SH-SY5Y (cell line): ENCODE data around the gene MIEF1.

Experiments used
- GATA2 ChIP-seq: IDR thresholded peaks from 2 replicates; pipeline ENCODE4 v1.6.1; 2011; ENCODE audit warnings: mild to moderate bottlenecking, low read depth, low read length
- GATA3 ChIP-seq: IDR thresholded peaks from 2 replicates; pipeline ENCODE4 v1.6.1; 2011; ENCODE audit warnings: low read depth, mild to moderate bottlenecking, low read length, moderate library complexity

The MIEF1 gene

GRCh38 chr22:39477542-39477941 is 24.5 kb upstream of the MIEF1 start:
- TF ChIP-seq GATA3 (no peak), GATA2 (no peak)

GRCh38 chr22:39478441-39478850 is 23.6 kb upstream of the MIEF1 start:
- TF ChIP-seq GATA2 (no peak), GATA3 (no peak)

GRCh38 chr22:39479254-39479653 is 22.8 kb upstream of the MIEF1 start:
- no peak for TF ChIP-seq GATA3
- TF ChIP-seq GATA2, result no peak

GRCh38 chr22:39480557-39480956 is 21.5 kb upstream of the MIEF1 start:
- TF ChIP-seq GATA2, result no peak

GRCh38 chr22:39481054-39481453 is 21.0 kb upstream of the MIEF1 start:
- TF ChIP-seq GATA3, result no peak
- no peak for TF ChIP-seq GATA2

- no peak for TF ChIP-seq GATA2
- no peak for TF ChIP-seq GATA3
Measured at GRCh38 chr22:39481595-39481994, 20.5 kb upstream of the MIEF1 start.

GRCh38 chr22:39482768-39483167 is 19.3 kb upstream of the MIEF1 start:
- no peak for TF ChIP-seq GATA3
- TF ChIP-seq GATA2, result no peak

GRCh38 chr22:39486951-39487825 is 14.9 kb upstream of the MIEF1 start:
- TF ChIP-seq GATA3 (no peak), GATA2 (no peak)

GRCh38 chr22:39487826-39488520 is 14.1 kb upstream of the MIEF1 start:
- TF ChIP-seq GATA2, result no peak
- no peak for TF ChIP-seq GATA3

GRCh38 chr22:39488563-39489083 is 13.5 kb upstream of the MIEF1 start:
- TF ChIP-seq GATA3 (no peak), GATA2 (no peak)

GRCh38 chr22:39489094-39490068 is 12.7 kb upstream of the MIEF1 start:
- TF ChIP-seq GATA2, result no peak
- no peak for TF ChIP-seq GATA3

GRCh38 chr22:39490135-39490798 is 11.8 kb upstream of the MIEF1 start:
- TF ChIP-seq GATA2 (no peak), GATA3 (no peak)

GRCh38 chr22:39490966-39491680 is 11.0 kb upstream of the MIEF1 start:
- TF ChIP-seq GATA3, result no peak
- TF ChIP-seq GATA2, result no peak
